ENCODE measurements around the gene MEOX2. TPM values are rescaled to one million over a fixed set of nuclear protein-coding genes. Genes with fewer than 3 reads are reported as not detected.

MEOX2 gene
- total RNA-seq, 1 experiment from 2014 or later: not detected

DNA sequence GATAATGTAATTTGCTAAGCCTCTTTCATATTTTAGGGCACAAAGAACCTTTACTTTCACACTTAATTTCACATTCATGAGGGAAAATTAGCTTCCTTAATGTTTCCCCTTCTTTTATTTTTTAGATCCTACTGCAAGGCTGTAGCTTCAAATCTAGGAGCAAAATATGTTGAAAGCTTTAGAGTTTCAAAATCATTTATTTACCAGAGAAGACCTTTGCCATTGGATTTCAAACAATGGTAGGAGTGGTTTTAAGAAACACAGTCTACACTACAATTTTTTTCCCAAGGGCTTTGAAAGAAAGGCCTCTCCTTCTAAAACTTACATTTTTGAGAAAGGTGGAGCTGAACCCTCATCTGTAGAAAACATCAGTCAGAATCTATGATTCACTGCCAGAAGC is 43.3 kb upstream of the MEOX2 start:
- Histone ChIP-seq H3K4me1 (ENCODE audit: control insufficient read depth in 1 of 2, insufficient read depth in 2 of 2, low read length in 2 of 2) (no peaks in the 10 kb centered on the region), H3K36me3 (ENCODE audit: control insufficient read depth in 1 of 2, insufficient read depth in 2 of 2, low read length in 2 of 2) (no peaks in the 10 kb centered on the region), H4K20me1 (ENCODE audit: insufficient read depth) (no peaks in the 10 kb centered on the region), H3K79me2 (ENCODE audit: insufficient read depth, low read length) (no peaks in the 10 kb centered on the region), H3K9me2 (ENCODE audit: insufficient read depth) (no peaks in the 10 kb centered on the region), H3K9me3 (ENCODE audit: control insufficient read depth in 1 of 2, insufficient read depth in 1 of 2, low read depth in 1 of 2, low read length in 2 of 2) (no peaks in the 10 kb centered on the region; a peak in 1 of 4 replicates), H2AFZ (ENCODE audit: low read depth, low read length, poor library complexity, severe bottlenecking) (peak overlapping the region; percentile 52), H3K27ac (ENCODE audit: low read depth, low read length) (no peak overlapping the region), H3K4me3 (replicated peaks in 1 of 2; ENCODE audit: low read depth in 1 of 2, low read length in 2 of 2) (no peak overlapping the region), H3K4me2 (ENCODE audit: low read length) (no peak overlapping the region), H3K27me3 (ENCODE audit: insufficient read depth, low read length) (no peaks in the 10 kb centered on the region), H3K9ac (ENCODE audit: low read length) (no peak overlapping the region)
- DNase-seq (ENCODE audit: low read depth, low spot score) (no peak), ATAC-seq (no peak)
- BruUV-seq (replicated peaks): no TSS peak
- intact Hi-C loops (cut with micrococcal nuclease): loop anchor here (10.0 kb wide), 1 partner anchor 535 kb away; no protein-coding TSS in a partner anchor
- CTCF ChIA-PET: interaction anchor here (2.1 kb wide), 1 partner anchor 9 kb away, joined by 12 read pairs; no protein-coding TSS in a partner anchor
- RAD21 ChIA-PET (ENCODE audit: low non-redundant PET in 1 of 2, low total read pairs in 2 of 2, uncharacterized antibody in 2 of 2, unreplicated experiment in 2 of 2): interaction anchor here in 1 of 2 experiments (0.7 kb wide), 1 partner anchor 9 kb away, joined by 3 read pairs; no protein-coding TSS in a partner anchor
- POLR2A ChIA-PET: no interaction called here
- TF ChIP-seq POLR2A (IDR thresholded peaks at IDR 0.05; ENCODE audit: borderline replicate concordance, extremely low read depth, insufficient read depth, insufficient read length) (no peak), ZFX (IDR thresholded peaks at IDR 0.05) (no peak), SIN3A (IDR thresholded peaks at IDR 0.05; ENCODE audit: low read depth) (no peak), POLR2AphosphoS5 (IDR thresholded peaks at IDR 0.05; ENCODE audit: low read depth, low read length) (no peak), SRF (IDR thresholded peaks at IDR 0.05; ENCODE audit: low read depth) (no peak)

DNA sequence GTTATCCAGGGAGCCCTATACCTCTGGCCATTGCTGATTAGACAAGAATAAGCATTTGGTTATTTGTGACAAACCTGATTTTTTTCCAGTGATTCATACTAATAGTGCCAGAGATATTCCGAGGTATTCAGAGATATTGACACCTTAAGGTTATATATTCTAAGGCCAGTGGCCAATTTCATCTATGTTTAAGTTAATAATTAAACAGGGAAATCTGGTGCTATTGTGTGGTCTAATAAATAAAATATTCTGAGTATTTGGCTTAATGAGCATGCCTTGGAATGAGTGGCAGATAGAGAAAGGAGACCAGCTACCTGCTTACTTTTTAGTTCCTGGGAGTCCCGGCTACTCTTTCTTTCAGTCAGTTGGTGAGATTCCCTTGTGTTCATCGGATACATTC is 38.6 kb upstream of the MEOX2 start:
- H2AFZ ChIP-seq (ENCODE audit: low read depth, low read length, poor library complexity, severe bottlenecking): no peak overlapping the region
- no peaks in the 10 kb centered on the region for H3K27me3 ChIP-seq (ENCODE audit: insufficient read depth, low read length)
- ChIA-PET CTCF (no interaction called here), RAD21 (ENCODE audit: low non-redundant PET in 1 of 2, low total read pairs in 2 of 2, uncharacterized antibody in 2 of 2, unreplicated experiment in 2 of 2) (no interaction called here), POLR2A (interaction anchor here (1.1 kb wide), 1 partner anchor 10 kb away, joined by 3 read pairs; no protein-coding TSS in a partner anchor)
- ATAC-seq: no peak
- no peaks in the 10 kb centered on the region for H4K20me1 ChIP-seq (ENCODE audit: insufficient read depth)
- H3K9ac ChIP-seq (ENCODE audit: low read length): no peak overlapping the region
- TF ChIP-seq, protein P1, sequence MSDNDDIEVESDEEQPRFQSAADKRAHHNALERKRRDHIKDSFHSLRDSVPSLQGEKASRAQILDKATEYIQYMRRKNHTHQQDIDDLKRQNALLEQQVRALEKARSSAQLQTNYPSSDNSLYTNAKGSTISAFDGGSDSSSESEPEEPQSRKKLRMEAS (IDR thresholded peaks at IDR 0.05): no peak
- TF ChIP-seq JUND (IDR thresholded peaks at IDR 0.05) (no peak), EZH2 (IDR thresholded peaks at IDR 0.05) (no peak), POLR2AphosphoS5 (IDR thresholded peaks at IDR 0.05; ENCODE audit: low read depth, low read length) (no peak), ELF1 (IDR thresholded peaks at IDR 0.05; ENCODE audit: borderline replicate concordance, low read depth) (no peak), RAD21 (IDR thresholded peaks at IDR 0.05; ENCODE audit: low read depth) (no peak), EGR1 (IDR thresholded peaks at IDR 0.05; ENCODE audit: low read depth) (no peak), CBX3 (IDR thresholded peaks at IDR 0.05; ENCODE audit: low read depth) (no peak), EZH2phosphoT487 (IDR thresholded peaks at IDR 0.05; ENCODE audit: borderline replicate concordance) (no peak), POLR2A (IDR thresholded peaks at IDR 0.05; ENCODE audit: borderline replicate concordance, extremely low read depth, insufficient read depth, insufficient read length) (no peak), ZNF274 (IDR thresholded peaks at IDR 0.05; ENCODE audit: low read depth, low read length) (no peak), SIN3A (IDR thresholded peaks at IDR 0.05; ENCODE audit: low read depth) (no peak), SP1 (IDR thresholded peaks at IDR 0.05; ENCODE audit: low read depth) (no peak), FOSL1 (IDR thresholded peaks at IDR 0.05; ENCODE audit: low read depth) (no peak), TCF7L2 (IDR thresholded peaks at IDR 0.05; ENCODE audit: borderline replicate concordance, extremely low read depth, insufficient read depth, insufficient read length) (no peak), YY1 (IDR thresholded peaks at IDR 0.05; ENCODE audit: extremely low read depth, insufficient replicate concordance, low read depth, low read length) (no peak)
- TF ChIP-seq, protein P2, sequence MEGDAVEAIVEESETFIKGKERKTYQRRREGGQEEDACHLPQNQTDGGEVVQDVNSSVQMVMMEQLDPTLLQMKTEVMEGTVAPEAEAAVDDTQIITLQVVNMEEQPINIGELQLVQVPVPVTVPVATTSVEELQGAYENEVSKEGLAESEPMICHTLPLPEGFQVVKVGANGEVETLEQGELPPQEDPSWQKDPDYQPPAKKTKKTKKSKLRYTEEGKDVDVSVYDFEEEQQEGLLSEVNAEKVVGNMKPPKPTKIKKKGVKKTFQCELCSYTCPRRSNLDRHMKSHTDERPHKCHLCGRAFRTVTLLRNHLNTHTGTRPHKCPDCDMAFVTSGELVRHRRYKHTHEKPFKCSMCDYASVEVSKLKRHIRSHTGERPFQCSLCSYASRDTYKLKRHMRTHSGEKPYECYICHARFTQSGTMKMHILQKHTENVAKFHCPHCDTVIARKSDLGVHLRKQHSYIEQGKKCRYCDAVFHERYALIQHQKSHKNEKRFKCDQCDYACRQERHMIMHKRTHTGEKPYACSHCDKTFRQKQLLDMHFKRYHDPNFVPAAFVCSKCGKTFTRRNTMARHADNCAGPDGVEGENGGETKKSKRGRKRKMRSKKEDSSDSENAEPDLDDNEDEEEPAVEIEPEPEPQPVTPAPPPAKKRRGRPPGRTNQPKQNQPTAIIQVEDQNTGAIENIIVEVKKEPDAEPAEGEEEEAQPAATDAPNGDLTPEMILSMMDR (IDR thresholded peaks at IDR 0.05 in 2 of 3, conservative IDR thresholded peaks at IDR 0.05 in 1 of 3; ENCODE audit: borderline replicate concordance in 1 of 3, insufficient read depth in 1 of 3, low read depth in 2 of 3, low read length in 2 of 3): no peak
- TF ChIP-seq, protein P3, sequence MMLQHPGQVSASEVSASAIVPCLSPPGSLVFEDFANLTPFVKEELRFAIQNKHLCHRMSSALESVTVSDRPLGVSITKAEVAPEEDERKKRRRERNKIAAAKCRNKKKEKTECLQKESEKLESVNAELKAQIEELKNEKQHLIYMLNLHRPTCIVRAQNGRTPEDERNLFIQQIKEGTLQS (IDR thresholded peaks at IDR 0.05): no peak
- no peaks in the 10 kb centered on the region for H3K36me3 ChIP-seq (ENCODE audit: control insufficient read depth in 1 of 2, insufficient read depth in 2 of 2, low read length in 2 of 2)
- no peak overlapping the region for H3K4me3 ChIP-seq (replicated peaks in 1 of 2; ENCODE audit: low read depth in 1 of 2, low read length in 2 of 2)
- H3K9me3 ChIP-seq (ENCODE audit: control insufficient read depth in 1 of 2, insufficient read depth in 1 of 2, low read depth in 1 of 2, low read length in 2 of 2): no peaks in the 10 kb centered on the region; a peak in 1 of 4 replicates
- no peaks in the 10 kb centered on the region for H3K9me2 ChIP-seq (ENCODE audit: insufficient read depth)
- no peak overlapping the region for H3K4me2 ChIP-seq (ENCODE audit: low read length)
- no peaks in the 10 kb centered on the region for H3K79me2 ChIP-seq (ENCODE audit: insufficient read depth, low read length)
- no peaks in the 10 kb centered on the region for H3K4me1 ChIP-seq (ENCODE audit: control insufficient read depth in 1 of 2, insufficient read depth in 2 of 2, low read length in 2 of 2)
- H3K27ac ChIP-seq (ENCODE audit: low read depth, low read length): no peak overlapping the region
- DNase-seq (ENCODE audit: low read depth, low spot score): no peak
- BruUV-seq (replicated peaks): no TSS peak
- intact Hi-C loops (cut with micrococcal nuclease): loop anchor here (10.0 kb wide), 1 partner anchor 530 kb away; no protein-coding TSS in a partner anchor
